A673 (cell line): ENCODE results near the gene ACY1.

Source experiments
- CTCF ChIP-seq: fragments of 300-800, 200-600 bp; sonication (generic); conservative IDR thresholded peaks from 2 replicates; pipeline ENCODE4 v1.5.1; 2017; ENCODE audit warnings: low read depth, mild to moderate bottlenecking, antibody characterized with exemption, low read length, moderate library complexity, mixed read lengths
- EZH2 ChIP-seq: fragments of 200-600 bp; sonication (generic); IDR thresholded peaks from 2 replicates; pipeline ENCODE4 v1.6.1; 2017; ENCODE audit warnings: borderline replicate concordance, low read depth, mild to moderate bottlenecking, mixed read lengths, antibody characterized with exemption, low read length; ENCODE audit not compliant: poor library complexity, severe bottlenecking

DNA sequence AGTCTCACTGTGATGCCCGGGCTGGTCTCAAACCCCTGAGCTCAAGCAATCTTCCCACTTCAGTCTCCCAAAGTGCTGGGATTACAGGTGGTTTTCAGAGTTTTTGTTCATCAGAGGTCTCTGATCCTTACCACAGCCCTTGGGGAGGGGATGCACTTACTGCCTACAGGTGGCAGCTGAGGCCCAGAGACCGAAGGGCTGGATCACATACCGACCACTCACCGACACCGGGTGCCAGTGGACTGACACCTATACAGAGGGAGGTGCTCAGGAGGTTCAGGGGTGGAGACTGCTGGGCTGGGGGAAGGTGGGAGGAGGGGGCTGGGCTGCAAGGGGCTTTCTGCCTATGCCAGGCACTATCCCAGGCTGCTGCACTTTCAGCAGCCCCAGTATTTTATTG, 53.5 kb downstream of the ACY1 start:
- TF ChIP-seq CTCF = no peak
- TF ChIP-seq EZH2 = no peak
